Breast epithelium (tissue), 4 donors: ENCODE data around the gene STAT1. TPM values are rescaled to one million over a fixed set of nuclear protein-coding genes. Genes with fewer than 3 reads are reported as not detected.

Source experiments
- DNase-seq, 2 donors: peaks; one replicate each; pipeline ENCODE4 v3.0.0-alpha.2; 2019; ENCODE audit warnings: low spot score in 2 of 2
- H3K27ac ChIP-seq, 2 donors: fragments of 200-600 bp; sonication (generic) in 1 of 2; one replicate each; pipeline ENCODE4 v1.5.1; 2016 to 2019; ENCODE audit warnings: mild to moderate bottlenecking in 1 of 2
- H3K27me3 ChIP-seq, 2 donors: fragments of 200-600 bp; sonication (generic) in 1 of 2; one replicate each; pipeline versions ENCODE4 v1.5.1 to v1.6.0; 2017 to 2019; ENCODE audit warnings: control low read depth in 1 of 2, mild to moderate bottlenecking in 1 of 2
- H3K36me3 ChIP-seq: fragments of 200-600 bp; one replicate; pipeline ENCODE4 v1.5.1; 2019
- H3K4me1 ChIP-seq, 2 donors: fragments of 200-600 bp; sonication (generic); one replicate each; pipeline ENCODE4 v1.5.1; 2016 to 2019; ENCODE audit warnings: control low read depth in 1 of 2
- H3K4me3 ChIP-seq, 3 donors: fragments of 200-600 bp; sonication (generic); 1 replicate in 2 of 3; 2 replicates in 1 of 3; pipeline ENCODE4 v1.5.1; 2016 to 2019; ENCODE audit warnings: mild to moderate bottlenecking in 3 of 3, moderate library complexity in 2 of 3
- H3K9me3 ChIP-seq, 2 donors: fragments of 200-600 bp; sonication (generic) in 1 of 2; one replicate each; pipeline ENCODE4 v1.5.1; 2016 to 2019; ENCODE audit warnings: control low read depth in 1 of 2
- POLR2A ChIP-seq: fragments of 450-650 bp; IDR thresholded peaks from one replicate; pipeline ENCODE4 v1.6.1; 2016; ENCODE audit warnings: antibody characterized with exemption, mild to moderate bottlenecking, moderate library complexity
- POLR2AphosphoS5 ChIP-seq, 3 donors: sonication (generic); formaldehyde crosslinking; IDR thresholded peaks; one replicate each; pipeline ENCODE4 v1.6.1; 2017; ENCODE audit warnings: antibody characterized with exemption in 3 of 3
- intact Hi-C: fragments of 100-400 bp; cut with DNase I; formaldehyde crosslinking; loops from one replicate; pipeline ENCODE4 v1.15.1; 2023; ENCODE audit warnings: low total_unique reads
- total RNA-seq, 3 donors: library from RNA; depleted of rRNA; stranded (reverse); fragments of >200 nt; gene quantifications; one replicate each; pipeline ENCODE4 v1.1.0, GENCODE V29; 2016
- TF ChIP-seq, protein P1 (sequence below), 3 donors: fragments of 450-650 bp; IDR thresholded peaks; one replicate each; pipeline ENCODE4 v1.5.1; 2016 to 2017; ENCODE audit warnings: antibody characterized with exemption in 3 of 3, mild to moderate bottlenecking in 3 of 3, moderate library complexity in 3 of 3

The STAT1 gene
- total RNA-seq, 3 donors from 2014 or later: 44.2 to 79.6 (median 59.4) TPM

DNA sequence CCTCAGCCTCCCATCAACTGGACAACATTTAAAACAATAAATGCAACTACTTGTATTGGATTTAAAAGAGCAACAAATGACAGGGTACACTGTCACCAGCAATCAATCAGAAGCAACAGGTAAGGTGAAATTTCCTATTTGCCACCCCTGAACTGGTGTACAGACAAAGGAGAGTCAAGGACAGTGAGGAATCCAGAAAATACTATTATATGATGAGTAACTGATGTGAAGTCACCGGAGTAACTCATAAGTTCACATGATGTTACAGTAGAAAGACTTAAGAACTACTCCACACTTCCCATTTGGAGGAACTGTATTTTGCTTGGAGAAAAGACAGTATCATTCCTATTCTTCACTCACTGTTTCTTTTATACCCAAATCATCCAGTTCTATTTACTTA lies 4.1 kb upstream of the STAT1 start:
- intact Hi-C loops: no loop called here
- no peaks in the 10 kb centered on the region for H3K27me3 ChIP-seq
- H3K9me3 ChIP-seq: no peaks in the 10 kb centered on the region
- H3K36me3 ChIP-seq: no peaks in the 10 kb centered on the region
- no peak for DNase-seq
- no peak for TF ChIP-seq POLR2A
- TF ChIP-seq POLR2AphosphoS5 (IDR thresholded peaks at IDR 0.05): no peak
- TF ChIP-seq, protein P1, sequence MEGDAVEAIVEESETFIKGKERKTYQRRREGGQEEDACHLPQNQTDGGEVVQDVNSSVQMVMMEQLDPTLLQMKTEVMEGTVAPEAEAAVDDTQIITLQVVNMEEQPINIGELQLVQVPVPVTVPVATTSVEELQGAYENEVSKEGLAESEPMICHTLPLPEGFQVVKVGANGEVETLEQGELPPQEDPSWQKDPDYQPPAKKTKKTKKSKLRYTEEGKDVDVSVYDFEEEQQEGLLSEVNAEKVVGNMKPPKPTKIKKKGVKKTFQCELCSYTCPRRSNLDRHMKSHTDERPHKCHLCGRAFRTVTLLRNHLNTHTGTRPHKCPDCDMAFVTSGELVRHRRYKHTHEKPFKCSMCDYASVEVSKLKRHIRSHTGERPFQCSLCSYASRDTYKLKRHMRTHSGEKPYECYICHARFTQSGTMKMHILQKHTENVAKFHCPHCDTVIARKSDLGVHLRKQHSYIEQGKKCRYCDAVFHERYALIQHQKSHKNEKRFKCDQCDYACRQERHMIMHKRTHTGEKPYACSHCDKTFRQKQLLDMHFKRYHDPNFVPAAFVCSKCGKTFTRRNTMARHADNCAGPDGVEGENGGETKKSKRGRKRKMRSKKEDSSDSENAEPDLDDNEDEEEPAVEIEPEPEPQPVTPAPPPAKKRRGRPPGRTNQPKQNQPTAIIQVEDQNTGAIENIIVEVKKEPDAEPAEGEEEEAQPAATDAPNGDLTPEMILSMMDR (IDR thresholded peaks at IDR 0.05): no peak
- no peak overlapping the region for H3K27ac ChIP-seq
- H3K4me3 ChIP-seq: no peak overlapping the region
- peaks cover 0 to 6% of the 10 kb centered on the region in 2 donors for H3K4me1 ChIP-seq

DNA sequence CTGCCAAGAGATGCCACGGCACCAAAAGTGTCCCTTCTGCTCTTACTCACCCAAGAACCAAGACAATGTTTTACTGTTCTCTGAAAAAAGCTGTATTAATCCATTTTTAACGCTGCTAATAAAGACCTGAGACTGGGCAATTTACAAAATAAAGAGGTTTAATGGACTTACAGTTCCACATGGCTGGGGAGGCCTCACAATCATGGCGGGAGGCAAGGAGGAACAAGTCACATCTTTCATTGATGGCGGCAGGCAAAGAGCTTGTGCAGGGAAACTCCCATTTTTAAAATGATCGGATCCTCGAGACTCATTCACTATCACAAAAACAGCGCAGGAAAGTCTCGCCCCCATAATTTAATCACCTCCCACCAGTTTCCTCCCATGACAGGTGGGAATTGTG lies 1.9 kb upstream of the STAT1 start:
- Histone ChIP-seq H3K4me1 (peaks cover 0 to 6% of the 10 kb centered on the region in 2 donors), H3K36me3 (no peaks in the 10 kb centered on the region), H3K27ac (no peak overlapping the region), H3K9me3 (no peaks in the 10 kb centered on the region), H3K27me3 (no peaks in the 10 kb centered on the region), H3K4me3 (no peak overlapping the region)
- no peak for TF ChIP-seq POLR2A
- TF ChIP-seq, protein P1 (IDR thresholded peaks at IDR 0.05): no peak
- TF ChIP-seq POLR2AphosphoS5 (IDR thresholded peaks at IDR 0.05): no peak
- intact Hi-C loops: no loop called here
- DNase-seq: no peak

DNA sequence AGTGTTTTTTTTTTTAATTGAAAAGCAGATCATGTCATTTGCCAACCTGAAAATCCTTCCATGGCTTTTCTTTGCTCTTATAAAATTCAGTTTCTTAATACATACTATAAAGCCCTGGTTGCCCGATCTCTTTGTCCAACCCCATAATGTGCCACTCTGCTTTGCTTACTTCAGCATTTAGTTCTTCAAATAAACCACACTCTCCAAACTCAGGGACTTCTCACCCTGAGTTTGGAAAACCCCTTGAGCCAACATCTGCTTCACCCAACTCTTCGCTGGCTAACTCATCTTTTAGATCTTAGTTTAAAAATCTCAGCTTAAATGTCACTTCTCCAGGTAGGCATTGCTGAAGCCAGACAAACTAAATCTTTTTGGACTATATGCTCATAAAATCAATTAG lies 1.3 kb upstream of the STAT1 start:
- Histone ChIP-seq H3K9me3 (no peaks in the 10 kb centered on the region), H3K4me1 (peaks cover 0 to 6% of the 10 kb centered on the region in 2 donors), H3K27me3 (no peaks in the 10 kb centered on the region), H3K36me3 (no peaks in the 10 kb centered on the region), H3K27ac (no peak overlapping the region), H3K4me3 (no peak overlapping the region)
- no peak for DNase-seq
- intact Hi-C loops: no loop called here
- TF ChIP-seq POLR2AphosphoS5 (IDR thresholded peaks at IDR 0.05): no peak
- TF ChIP-seq, protein P1 (IDR thresholded peaks at IDR 0.05): no peak
- TF ChIP-seq POLR2A: no peak

DNA sequence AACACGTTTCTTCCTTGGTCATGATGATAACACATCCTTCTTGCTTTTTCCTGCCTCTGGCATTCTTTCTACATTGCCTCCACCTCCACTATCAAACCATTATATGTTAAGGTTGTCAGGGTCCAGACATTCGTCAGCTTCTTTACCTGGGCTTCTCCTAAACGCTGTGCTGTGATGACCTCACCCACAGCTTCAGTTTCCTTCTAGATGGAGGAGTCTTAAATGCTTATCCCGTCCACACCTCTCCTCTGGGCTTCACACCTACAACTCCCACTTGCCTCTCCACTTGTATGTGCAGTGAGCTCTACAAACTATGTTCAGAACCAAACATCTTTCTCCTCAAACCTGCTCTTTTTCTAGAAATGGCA lies 666 bp upstream of the STAT1 start:
- peak overlapping the region; percentile 90 to 95 for H3K27ac ChIP-seq
- H3K4me1 ChIP-seq: peaks cover 0 to 6% of the 10 kb centered on the region in 2 donors
- no peak for DNase-seq
- intact Hi-C loops: no loop called here
- no peaks in the 10 kb centered on the region for H3K36me3 ChIP-seq
- H3K9me3 ChIP-seq: no peaks in the 10 kb centered on the region
- peak overlapping the region; percentile 87 to 94 (median 90) for H3K4me3 ChIP-seq
- TF ChIP-seq, protein P1 (IDR thresholded peaks at IDR 0.05): no peak
- no peak for TF ChIP-seq POLR2A
- no peak for TF ChIP-seq POLR2AphosphoS5 (IDR thresholded peaks at IDR 0.05)
- H3K27me3 ChIP-seq: no peaks in the 10 kb centered on the region

DNA sequence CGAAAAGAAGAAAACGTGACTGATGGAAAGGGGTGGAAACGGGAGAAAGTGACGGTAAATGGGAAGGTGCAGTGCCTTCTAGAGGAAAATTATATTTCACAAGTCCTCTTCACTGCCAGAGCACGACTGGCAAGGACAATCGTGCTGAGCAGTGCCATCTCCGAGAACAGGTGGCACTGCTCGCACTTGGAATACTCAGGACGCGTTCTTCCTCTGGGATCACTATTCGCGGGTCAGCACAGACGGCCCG lies 364 bp downstream of the STAT1 start:
- no peak for TF ChIP-seq POLR2AphosphoS5 (IDR thresholded peaks at IDR 0.05)
- no peak for TF ChIP-seq POLR2A
- TF ChIP-seq, protein P1 (IDR thresholded peaks at IDR 0.05): no peak

More for the DNA sequence above, 364 bp downstream of the STAT1 start:
- Histone ChIP-seq H3K27ac (peak overlapping the region; percentile 90 to 95), H3K4me3 (peak overlapping the region; percentile 87 to 94 (median 90)), H3K4me1 (peaks cover 0 to 6% of the 10 kb centered on the region in 2 donors), H3K9me3 (no peaks in the 10 kb centered on the region), H3K36me3 (no peaks in the 10 kb centered on the region), H3K27me3 (no peaks in the 10 kb centered on the region)
- DNase-seq: no peak
- intact Hi-C loops: no loop called here
